Kidney (tissue), 14 donors: ENCODE measurements around the gene COQ2. TPM values are rescaled to one million over a fixed set of nuclear protein-coding genes. Genes with fewer than 3 reads are reported as not detected.
A peak's percentile ranks its signal among the peaks of the same experiment; 100 is the strongest.

Experiments
- DNase-seq, 5 donors: peaks; one replicate each; pipeline ENCODE4 v3.0.0-alpha.2; 2013 to 2020
- FAIRE-seq: peaks from 2 replicates; lab custom pipeline; 2012; peaks lifted over from hg19 to GRCh38; lab: Jason Lieb, UNC
- H3K27ac ChIP-seq, 2 donors: one replicate each; pipeline ENCODE4 v1.7.0; 2013; ENCODE audit warnings: low read depth in 2 of 2, low read length in 2 of 2, inconsistent platforms in 1 of 2
- H3K27me3 ChIP-seq: one replicate; pipeline ENCODE4 v1.7.1; 2013; ENCODE audit warnings: low read length, inconsistent platforms; ENCODE audit not compliant: control insufficient read depth, insufficient read depth
- H3K36me3 ChIP-seq, 3 donors: one replicate each; pipeline versions ENCODE4 v1.7.0 to v1.7.1; 2013; ENCODE audit warnings: low read length in 3 of 3, control low read depth in 1 of 3, inconsistent platforms in 1 of 3; ENCODE audit not compliant: insufficient read depth in 3 of 3, control insufficient read depth in 2 of 3
- H3K4me1 ChIP-seq, 3 donors: one replicate each; pipeline versions ENCODE4 v1.7.0 to v1.7.1; 2013; ENCODE audit warnings: low read length in 3 of 3, inconsistent platforms in 1 of 3, low read depth in 1 of 3; ENCODE audit not compliant: control insufficient read depth in 2 of 3, insufficient read depth in 2 of 3
- H3K4me3 ChIP-seq, 3 donors: one replicate each; pipeline versions ENCODE4 v1.7.0 to v1.8.1; 2013; ENCODE audit warnings: low read length in 3 of 3, control low read depth in 1 of 3, inconsistent platforms in 1 of 3
- H3K9ac ChIP-seq, 3 donors: one replicate each; pipeline versions ENCODE4 v1.7.0 to v1.7.1; 2013; ENCODE audit warnings: low read length in 3 of 3, control low read depth in 1 of 3, inconsistent platforms in 1 of 3
- H3K9me3 ChIP-seq, 3 donors: one replicate each; pipeline versions ENCODE4 v1.7.0 to v1.7.1; 2013; ENCODE audit warnings: low read length in 3 of 3, control low read depth in 1 of 3, inconsistent platforms in 1 of 3; ENCODE audit not compliant: control insufficient read depth in 2 of 3, insufficient read depth in 1 of 3
- intact Hi-C: fragments of 100-400 bp; cut with DNase I; formaldehyde crosslinking; loops from one replicate; pipeline ENCODE4 v1.11.1; 2022
- polyA plus RNA-seq: library from polyadenylated mRNA; stranded (reverse); fragments of 350-450 nt; fragmentation: Illumina TruSeq; extraction: RNeasy Lipid Tissue Mini Kit (QIAGEN cat#74804); gene quantifications from one replicate; pipeline ENCODE4 v1.2.3, GENCODE V29; 2014; ENCODE audit warnings: low read depth, low replicate concordance; ENCODE audit not compliant: insufficient read depth
- total RNA-seq: library from RNA; stranded (reverse); fragmentation: NEBNext Ultra II Directional; extraction: Animal tissue kit (Norgen Biotek cat#: 25700); gene quantifications from one replicate; pipeline ENCODE4 v1.2.1, GENCODE V29; 2021
- TF ChIP-seq, protein P1 (sequence below): IDR thresholded peaks from 3 replicates; pipeline ENCODE4 v1.5.1; 2012; ENCODE audit warnings: mild to moderate bottlenecking, moderate library complexity, borderline replicate concordance; ENCODE audit not compliant: insufficient read depth; ENCODE audit errors: extremely low read depth
- donor health status: control.
- donor health status: control.
- donor health status: control.
- donor health status: control.
- donor health status: control.
- donor health status: DM: yes; HTN: yes; CAD: no.
- donor health status: Normal renal cell carcinoma (clear cell type).

The COQ2 gene
- total and polyA plus RNA-seq, 2 donors from 2014 or later = 8.1 to 11.6 TPM

- FAIRE-seq (no peak), DNase-seq (no peak)
- no peak overlapping the region for H3K27ac ChIP-seq
- no peak overlapping the region for H3K4me3 ChIP-seq
- H3K9me3 ChIP-seq = no peaks in the 10 kb centered on the region
- no peaks in the 10 kb centered on the region for H3K27me3 ChIP-seq
- no peak overlapping the region for H3K9ac ChIP-seq
- H3K4me1 ChIP-seq = peaks cover 0 to 2% (median 0%) of the 10 kb centered on the region in 3 donors
- TF ChIP-seq, protein P1, sequence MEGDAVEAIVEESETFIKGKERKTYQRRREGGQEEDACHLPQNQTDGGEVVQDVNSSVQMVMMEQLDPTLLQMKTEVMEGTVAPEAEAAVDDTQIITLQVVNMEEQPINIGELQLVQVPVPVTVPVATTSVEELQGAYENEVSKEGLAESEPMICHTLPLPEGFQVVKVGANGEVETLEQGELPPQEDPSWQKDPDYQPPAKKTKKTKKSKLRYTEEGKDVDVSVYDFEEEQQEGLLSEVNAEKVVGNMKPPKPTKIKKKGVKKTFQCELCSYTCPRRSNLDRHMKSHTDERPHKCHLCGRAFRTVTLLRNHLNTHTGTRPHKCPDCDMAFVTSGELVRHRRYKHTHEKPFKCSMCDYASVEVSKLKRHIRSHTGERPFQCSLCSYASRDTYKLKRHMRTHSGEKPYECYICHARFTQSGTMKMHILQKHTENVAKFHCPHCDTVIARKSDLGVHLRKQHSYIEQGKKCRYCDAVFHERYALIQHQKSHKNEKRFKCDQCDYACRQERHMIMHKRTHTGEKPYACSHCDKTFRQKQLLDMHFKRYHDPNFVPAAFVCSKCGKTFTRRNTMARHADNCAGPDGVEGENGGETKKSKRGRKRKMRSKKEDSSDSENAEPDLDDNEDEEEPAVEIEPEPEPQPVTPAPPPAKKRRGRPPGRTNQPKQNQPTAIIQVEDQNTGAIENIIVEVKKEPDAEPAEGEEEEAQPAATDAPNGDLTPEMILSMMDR = no peak
- H3K36me3 ChIP-seq = no peaks in the 10 kb centered on the region
- intact Hi-C loops = no loop called here
These were observed 25.0 kb downstream of the COQ2 start for GRCh38 chr4:83259586-83259985.

GRCh38 chr4:83258461-83258860 is 26.1 kb downstream of the COQ2 start:
- Histone ChIP-seq H3K9ac (no peak overlapping the region), H3K27ac (no peak overlapping the region), H3K27me3 (no peaks in the 10 kb centered on the region), H3K36me3 (no peaks in the 10 kb centered on the region), H3K4me3 (no peak overlapping the region), H3K9me3 (no peaks in the 10 kb centered on the region), H3K4me1 (peaks cover 0 to 2% (median 0%) of the 10 kb centered on the region in 3 donors)
- TF ChIP-seq, protein P1 = no peak
- intact Hi-C loops = no loop called here
- DNase-seq (no peak), FAIRE-seq (no peak)

- H3K9ac ChIP-seq = no peak overlapping the region
- FAIRE-seq = no peak
- TF ChIP-seq, protein P1 = no peak
These were observed 26.8 kb downstream of the COQ2 start for GRCh38 chr4:83257811-83258210.

DNA sequence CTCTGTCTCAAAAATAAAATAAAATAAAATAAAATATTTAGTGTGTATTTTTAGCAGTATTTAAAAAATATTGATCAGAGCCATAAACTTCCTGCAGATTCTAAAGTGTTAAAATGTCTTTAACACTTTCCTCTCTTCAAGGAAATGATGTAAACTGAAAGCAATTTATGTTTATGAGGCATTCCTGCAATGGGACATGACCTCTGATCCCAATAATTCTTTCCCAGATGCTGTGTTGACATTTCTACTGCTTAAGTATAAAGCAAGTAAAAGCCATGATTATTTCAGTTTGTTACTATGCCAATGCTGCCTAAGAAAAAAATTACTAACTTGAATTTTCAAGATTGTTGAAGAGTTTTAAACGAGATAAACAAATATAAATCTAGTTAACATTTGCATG is 29.0 kb downstream of the COQ2 start:
- peak in 2 of 5 donors; percentile 73 to 75 for DNase-seq
- FAIRE-seq = no peak
- H3K9ac ChIP-seq = no peak overlapping the region

More at GRCh38 chr4:83257811-83258210, 26.8 kb downstream of the COQ2 start:
- Histone ChIP-seq H3K4me1 (peaks cover 0 to 2% (median 0%) of the 10 kb centered on the region in 3 donors), H3K4me3 (no peak overlapping the region), H3K9me3 (no peaks in the 10 kb centered on the region), H3K36me3 (no peaks in the 10 kb centered on the region), H3K27me3 (no peaks in the 10 kb centered on the region), H3K27ac (no peak overlapping the region)
- intact Hi-C loops = no loop called here
- DNase-seq = no peak

More for the DNA sequence above, 29.0 kb downstream of the COQ2 start:
- H3K4me1 ChIP-seq = peaks cover 0 to 2% (median 0%) of the 10 kb centered on the region in 3 donors
- H3K27me3 ChIP-seq = no peaks in the 10 kb centered on the region
- no peak overlapping the region for H3K4me3 ChIP-seq
- H3K27ac ChIP-seq = no peak overlapping the region
- H3K36me3 ChIP-seq = no peaks in the 10 kb centered on the region
- TF ChIP-seq, protein P1 = no peak
- H3K9me3 ChIP-seq = no peaks in the 10 kb centered on the region
- intact Hi-C loops = no loop called here
